Loucy (cell line): Measurements from ENCODE around the gene TM2D3.

Experiments
- H2AFZ ChIP-seq: fragments of 200-600 bp; sonication (generic); 2 replicates; pipeline ENCODE4 v1.6.0; 2016; ENCODE audit warnings: antibody characterized with exemption, mild to moderate bottlenecking, low read length, moderate library complexity
- H3F3A ChIP-seq: fragments of 200-600 bp; 2 replicates; pipeline ENCODE4 v1.6.0; 2016; ENCODE audit warnings: antibody characterized with exemption, low read depth, mild to moderate bottlenecking
- H3K27me3 ChIP-seq: fragments of 200-600 bp; sonication (generic); 2 replicates; pipeline ENCODE4 v1.6.1; 2014; ENCODE audit warnings: low read length, mild to moderate bottlenecking; ENCODE audit not compliant: insufficient read depth, poor library complexity, severe bottlenecking
- H3K36me3 ChIP-seq: fragments of 200-600 bp; sonication (generic); 2 replicates; pipeline ENCODE4 v1.6.1; 2016; ENCODE audit warnings: low read length; ENCODE audit not compliant: insufficient read depth
- H3K4me1 ChIP-seq: fragments of 200-600 bp; sonication (generic); 2 replicates; pipeline ENCODE4 v1.5.1; 2014; ENCODE audit warnings: low read length, mild to moderate bottlenecking; ENCODE audit not compliant: insufficient read depth, poor library complexity, severe bottlenecking
- H3K4me2 ChIP-seq: fragments of 200-600 bp; sonication (generic); 2 replicates; pipeline ENCODE4 v1.6.0; 2014; ENCODE audit warnings: antibody characterized with exemption, low read length, low read depth, mild to moderate bottlenecking; ENCODE audit not compliant: poor library complexity, severe bottlenecking
- H3K4me3 ChIP-seq: fragments of 200-600 bp; sonication (generic); 2 replicates; pipeline ENCODE4 v1.5.1; 2014; ENCODE audit warnings: low read length, mild to moderate bottlenecking, mixed read lengths; ENCODE audit not compliant: poor library complexity, severe bottlenecking
- H3K79me2 ChIP-seq: fragments of 200-600 bp; sonication (generic); 2 replicates; pipeline ENCODE4 v1.6.1; 2014; ENCODE audit warnings: low read length; ENCODE audit not compliant: insufficient read depth
- H3K9ac ChIP-seq: fragments of 200-600 bp; sonication (generic); 2 replicates; pipeline ENCODE4 v1.6.0; 2014; ENCODE audit warnings: mild to moderate bottlenecking, low read depth, low read length, moderate library complexity; ENCODE audit not compliant: poor library complexity, severe bottlenecking
- H3K9me2 ChIP-seq: fragments of 200-600 bp; sonication (generic); replicated peaks from 2 replicates; pipeline ENCODE4 v1.6.1; 2016; ENCODE audit warnings: low read depth, low read length, mixed read lengths
- H3K9me3 ChIP-seq: fragments of 200-600 bp; sonication (generic); 2 replicates; pipeline ENCODE4 v1.6.1; 2014; ENCODE audit warnings: mild to moderate bottlenecking, antibody characterized with exemption, low read length, low read depth; ENCODE audit not compliant: insufficient read depth
- H4K20me1 ChIP-seq: fragments of 200-600 bp; sonication (generic); 2 replicates; pipeline ENCODE4 v1.6.0; 2014; ENCODE audit warnings: antibody characterized with exemption, low read length, mild to moderate bottlenecking; ENCODE audit not compliant: insufficient read depth, poor library complexity, severe bottlenecking
- CTCF ChIP-seq: fragments of 200-600 bp; sonication (generic); conservative IDR thresholded peaks from 2 replicates; pipeline ENCODE4 v1.5.1; 2014; ENCODE audit warnings: mild to moderate bottlenecking, antibody characterized with exemption, low read length
- EZH2phosphoT487 ChIP-seq: fragments of 200-600 bp; IDR thresholded peaks from 2 replicates; pipeline ENCODE4 v1.6.1; 2018; ENCODE audit warnings: antibody characterized with exemption, mild to moderate bottlenecking, moderate library complexity, borderline replicate concordance

Gene TM2D3

DNA sequence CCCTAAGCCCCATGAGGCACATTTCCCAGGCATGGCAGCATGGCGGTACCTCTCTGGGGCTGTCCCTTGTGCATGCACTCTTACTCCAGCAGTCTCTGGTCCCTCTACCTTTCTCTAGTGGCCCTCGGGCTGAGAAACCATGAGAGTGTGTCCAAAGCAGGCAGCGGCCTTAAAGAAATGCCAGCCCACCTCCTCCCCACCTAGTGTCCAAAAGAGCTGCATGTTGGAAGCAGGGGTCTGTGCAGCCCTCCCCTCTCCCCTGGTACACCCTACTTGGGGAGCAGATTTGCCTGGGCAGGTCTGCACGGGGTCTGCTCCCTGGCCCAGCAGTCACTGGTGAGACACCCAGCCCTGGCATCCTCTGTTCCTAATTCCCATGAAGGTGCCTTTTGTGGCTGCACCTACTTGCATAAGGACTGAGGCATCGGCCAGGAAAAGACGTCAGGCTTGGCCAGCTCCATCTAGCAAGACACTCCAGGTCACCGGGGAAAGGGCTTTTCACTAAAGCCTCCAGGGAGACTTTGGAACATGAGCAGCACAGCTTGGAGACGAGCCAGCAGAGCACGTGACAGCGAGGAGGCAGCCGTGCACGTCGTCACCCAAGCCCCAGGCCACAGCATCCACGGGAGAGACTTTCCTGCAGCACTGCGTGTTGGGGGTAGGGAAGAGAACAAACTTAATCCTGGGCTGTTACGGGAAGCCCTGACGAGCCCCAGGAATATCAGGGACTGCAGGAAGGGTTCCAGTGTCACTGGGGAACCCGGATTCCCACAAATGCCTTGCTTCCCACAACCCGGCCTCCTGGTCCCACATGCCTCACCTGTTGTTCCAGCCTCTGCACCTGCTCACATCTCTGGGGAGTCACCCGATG, 38.8 kb downstream of the TM2D3 start:
- Histone ChIP-seq H3K9ac (no peak overlapping the region), H3F3A (no peaks in the 10 kb centered on the region), H3K36me3 (no peaks in the 10 kb centered on the region), H3K79me2 (no peaks in the 10 kb centered on the region), H3K4me1 (peaks cover under 1% of the 10 kb centered on the region), H4K20me1 (no peaks in the 10 kb centered on the region), H3K9me3 (no peaks in the 10 kb centered on the region), H3K4me3 (no peak overlapping the region), H3K27me3 (no peaks in the 10 kb centered on the region), H3K4me2 (no peak overlapping the region), H2AFZ (no peak overlapping the region), H3K9me2 (no peaks in the 10 kb centered on the region)
- TF ChIP-seq EZH2phosphoT487 (no peak), CTCF (no peak)

DNA sequence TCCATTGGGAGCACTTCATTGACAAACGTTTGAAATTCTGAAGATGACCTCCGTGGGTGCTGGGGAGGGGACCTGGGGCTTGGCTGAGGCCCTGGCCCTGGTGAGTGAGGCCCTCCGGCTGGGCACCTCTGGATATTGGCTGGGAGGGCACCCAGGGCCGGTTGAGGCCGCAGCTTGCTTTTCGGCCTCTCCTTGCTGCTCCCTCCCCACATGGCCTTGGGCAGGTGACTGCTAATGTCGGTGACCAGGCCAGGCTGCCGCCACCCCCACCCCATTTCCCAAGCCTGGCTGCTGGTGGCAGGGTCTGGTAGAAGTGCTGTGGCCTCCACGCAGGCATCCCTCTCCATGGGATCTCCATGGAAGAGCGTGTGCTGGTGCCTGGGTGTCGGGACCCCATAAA, 39.5 kb downstream of the TM2D3 start:
- no peaks in the 10 kb centered on the region for H3K9me3 ChIP-seq

GRCh38 chr15:101611580-101612299, 40.4 kb downstream of the TM2D3 start:
- Histone ChIP-seq H3K36me3 (no peaks in the 10 kb centered on the region), H3K9me3 (no peaks in the 10 kb centered on the region), H3K4me1 (no peaks in the 10 kb centered on the region), H2AFZ (no peak overlapping the region), H3K9ac (no peak overlapping the region), H3K4me2 (no peak overlapping the region), H3K79me2 (no peaks in the 10 kb centered on the region), H3K9me2 (no peaks in the 10 kb centered on the region), H3F3A (no peaks in the 10 kb centered on the region), H3K4me3 (no peak overlapping the region), H4K20me1 (no peaks in the 10 kb centered on the region), H3K27me3 (no peaks in the 10 kb centered on the region)
- TF ChIP-seq CTCF (no peak), EZH2phosphoT487 (no peak)

More for the DNA sequence above, 39.5 kb downstream of the TM2D3 start:
- Histone ChIP-seq H3K27me3 (no peaks in the 10 kb centered on the region), H4K20me1 (no peaks in the 10 kb centered on the region), H3K9ac (no peak overlapping the region), H3F3A (no peaks in the 10 kb centered on the region), H3K36me3 (no peaks in the 10 kb centered on the region), H2AFZ (no peak overlapping the region), H3K4me2 (no peak overlapping the region), H3K4me3 (no peak overlapping the region), H3K4me1 (no peaks in the 10 kb centered on the region), H3K9me2 (no peaks in the 10 kb centered on the region), H3K79me2 (no peaks in the 10 kb centered on the region)
- TF ChIP-seq EZH2phosphoT487 (no peak), CTCF (no peak)
